Activated CD8-positive, alpha-beta memory T cell treated with anti-CD3 and anti-CD28 coated beads for 24 hours (primary cell): Measurements from ENCODE around the gene ENG.

ENCODE experiments used
- DNase-seq: peaks from one replicate; pipeline ENCODE4 v3.0.0-alpha.2; 2020

Gene ENG

GRCh38 chr9:127812936-127813675, 41.4 kb downstream of the ENG start:
- DNase-seq, result no peak

- no peak for DNase-seq
These were observed 42.4 kb downstream of the ENG start for GRCh38 chr9:127812011-127812410.

GRCh38 chr9:127810378-127811187, 43.9 kb downstream of the ENG start:
- DNase-seq, result no peak

- peak; percentile 56 for DNase-seq
These were observed 44.7 kb downstream of the ENG start for GRCh38 chr9:127809540-127810377.

- DNase-seq, result no peak
These were observed 45.4 kb downstream of the ENG start for GRCh38 chr9:127809002-127809539.

- DNase-seq, result no peak
These were observed 46.0 kb downstream of the ENG start for GRCh38 chr9:127808347-127809001.

GRCh38 chr9:127806871-127807270, 47.6 kb downstream of the ENG start:
- no peak for DNase-seq

GRCh38 chr9:127805620-127806019, 48.8 kb downstream of the ENG start:
- no peak for DNase-seq

GRCh38 chr9:127803507-127804352, 50.7 kb downstream of the ENG start:
- no peak for DNase-seq

GRCh38 chr9:127802576-127803443, 51.6 kb downstream of the ENG start, which contains the start of gene FPGS:
FPGS (plus strand) TSS chr9:127802882; CDS start chr9:127802925, 43 bp downstream.
- peak; percentile 92 for DNase-seq

- DNase-seq, result no peak
These were observed 52.4 kb downstream of the ENG start for GRCh38 chr9:127801955-127802575.

GRCh38 chr9:127796852-127797370, 57.5 kb downstream of the ENG start:
- DNase-seq, result peak; percentile 60

- peak; percentile 59 for DNase-seq
These were observed 58.1 kb downstream of the ENG start for GRCh38 chr9:127796225-127796813.

GRCh38 chr9:127794001-127794791, 60.3 kb downstream of the ENG start:
- DNase-seq, result peak; percentile 58

GRCh38 chr9:127793093-127793708, 61.3 kb downstream of the ENG start:
- peak; percentile 56 for DNase-seq

GRCh38 chr9:127792417-127793031, 61.9 kb downstream of the ENG start:
- peak; percentile 54 for DNase-seq

- DNase-seq, result no peak
These were observed 63.4 kb downstream of the ENG start for GRCh38 chr9:127791085-127791484.
